Heart left ventricle (tissue), 16 donors: Measurements from ENCODE around the gene C2orf81. TPM values are rescaled to one million over a fixed set of nuclear protein-coding genes. Genes with fewer than 3 reads are reported as not detected.

Experiments used
- ATAC-seq, 4 donors: fragments of 200-7000 bp; cut with Tn5 transposase; one replicate each; pipeline ENCODE4 v1.9.1; 2020 to 2022; ENCODE audit warnings: moderate library complexity in 4 of 4, mild to moderate bottlenecking in 3 of 4, moderate number of reproducible peaks in 1 of 4
- DNase-seq, 5 donors: peaks; one replicate each; pipeline ENCODE4 v3.0.0-alpha.2; 2020
- H3K27ac ChIP-seq, 12 donors: fragments of 200-600 bp; sonication (generic) in 4 of 12; one replicate each; pipeline versions ENCODE4 v1.5.0 to v1.8.0; 2016 to 2022; ENCODE audit warnings: mild to moderate bottlenecking in 2 of 12
- H3K27me3 ChIP-seq, 9 donors: fragments of 200-600 bp; sonication (generic) in 2 of 9; one replicate each; pipeline versions ENCODE4 v1.5.1 to v1.8.0; 2016 to 2022; ENCODE audit warnings: mild to moderate bottlenecking in 3 of 9
- H3K36me3 ChIP-seq, 9 donors: fragments of 200-600 bp; sonication (generic) in 2 of 9; one replicate each; pipeline versions ENCODE4 v1.5.0 to v1.8.0; 2018 to 2022; ENCODE audit warnings: mild to moderate bottlenecking in 2 of 9
- H3K4me1 ChIP-seq, 12 donors: fragments of 200-600 bp; sonication (generic) in 4 of 12; one replicate each; pipeline versions ENCODE4 v1.5.0 to v1.8.0; 2016 to 2022; ENCODE audit warnings: mild to moderate bottlenecking in 3 of 12
- H3K4me3 ChIP-seq, 12 donors: fragments of 200-600 bp; sonication (generic) in 4 of 12; one replicate each; pipeline versions ENCODE4 v1.5.0 to v1.8.0; 2017 to 2022; ENCODE audit warnings: mild to moderate bottlenecking in 9 of 12, moderate library complexity in 4 of 12
- H3K9me3 ChIP-seq, 12 donors: fragments of 200-600 bp; sonication (generic) in 4 of 12; one replicate each; pipeline versions ENCODE4 v1.5.0 to v1.8.0; 2016 to 2022; ENCODE audit warnings: mild to moderate bottlenecking in 1 of 12
- CTCF ChIP-seq, 12 donors: fragments of 200-600 bp; sonication (generic) in 4 of 12; IDR thresholded peaks; one replicate each; pipeline versions ENCODE4 v1.5.0 to v1.8.0; 2018 to 2022; ENCODE audit warnings: antibody characterized with exemption in 12 of 12, mild to moderate bottlenecking in 5 of 12
- POLR2A ChIP-seq, 2 donors: fragments of 450-650 bp; IDR thresholded peaks; one replicate each; pipeline ENCODE4 v1.6.1; 2017; ENCODE audit warnings: antibody characterized with exemption in 2 of 2, mild to moderate bottlenecking in 2 of 2, moderate library complexity in 2 of 2
- WGBS, 4 donors: extraction: QIAGEN DNeasy Blood & Tissue Kit in 2 of 4; methylation state at CpG; one replicate each; pipeline versions ENCODE4 v1.1.5 to v1.1.7; 2013 to 2018; 5-methylcytosine and 5-hydroxymethylcytosine counted together
- intact Hi-C, 10 donors: fragments of 100-400 bp; cut with DNase I; formaldehyde crosslinking; loops; one replicate each; pipeline versions ENCODE4 v1.11.1 to v1.14.2; 2022
- polyA plus RNA-seq, 2 donors: library from polyadenylated mRNA; stranded (reverse); fragments of 200-250 nt; gene quantifications; one replicate each; pipeline ENCODE4 v1.2.3, GENCODE V29; 2013
- total RNA-seq, 9 donors: library from RNA; depleted of rRNA in 2 of 9; stranded (reverse); fragments of >200 nt in 2 of 9; fragmentation: NEBNext Ultra II Directional in 3 of 9; extraction: Animal tissue kit (Norgen Biotek cat#: 25700) in 3 of 9; gene quantifications; one replicate each; pipeline versions ENCODE4 v1.1.0 to v1.2.4, GENCODE V29; 2016 to 2023
- donor health status: ischemic (EF 13 %, LVEDD 7.1; RV severe dilation, severe dysfunction).
- donor health status: healthy with polysubstance abuse.
- donor health status: DM: no; HTN: yes; CAD: no.
- donor health status: DM: no; HTN: no; CAD: no.
- donor health status: ischemic (EF 25% LVEDD 6.9; RV normal size, moderate dysfunction).
- donor health status: ischemic (EF 25% LVEDD 5.7; RV mildly dilated, moderate dysfunction).
- donor health status: healthy.
- donor health status: DM: yes; HTN: yes; CAD: no.
- donor health status: ischemic (EF 35%, LVEDD 5.7; RV mildly dilated, moderate dysfunction).
- donor health status: nonischemic (EF 11% LVEDD 7.7; RV severe dilation, severe dysfunction).
- donor health status: DM: yes; HTN: yes; CAD: no.
- donor health status: PGD.
- donor health status: ischemic (EF 29% LVEDD 5.4; RV normal size, mild dysfunction).
- donor health status: nonischemic (EF 23%, LVEDD 6.1; RV moderate dilation, normal function).

C2orf81 gene
- total and polyA plus RNA-seq, 11 donors, result 0.48 to 2.3 (median 0.86) TPM

GRCh38 chr2:74414441-74414840, 7.0 kb downstream of the C2orf81 start:
- Histone ChIP-seq H3K27ac (peak overlapping the region in 10 of 12 donors; percentile 10 to 83 (median 61)), H3K36me3 (no peaks in the 10 kb centered on the region), H3K9me3 (no peaks in the 10 kb centered on the region), H3K4me3 (peak overlapping the region; percentile 42 to 77 (median 65)), H3K4me1 (peaks cover 0 to 43% (median 20%) of the 10 kb centered on the region in 12 donors), H3K27me3 (no peaks in the 10 kb centered on the region)
- peak in 3 of 4 donors; percentile 6 to 19 (median 13) for ATAC-seq
- TF ChIP-seq CTCF (IDR thresholded peaks at IDR 0.05) (no peak), POLR2A (IDR thresholded peaks at IDR 0.05) (no peak)
- DNase-seq, result no peak
- WGBS, 4 donors, result 42 to 49% (median 47%) methylated on average over 15 to 19 of the region's 19 CpGs
- intact Hi-C loops, result loop anchor here in 1 of 10 donors (1.0 to 2.0 kb wide), 2 partner anchors 24 to 585 kb away; no protein-coding TSS in a partner anchor

GRCh38 chr2:74413001-74413698, 8.3 kb downstream of the C2orf81 start:
- Histone ChIP-seq H3K27ac (no peak overlapping the region), H3K4me3 (no peak overlapping the region), H3K4me1 (peaks cover 0 to 31% (median 15%) of the 10 kb centered on the region in 12 donors), H3K27me3 (no peaks in the 10 kb centered on the region), H3K9me3 (no peaks in the 10 kb centered on the region), H3K36me3 (no peaks in the 10 kb centered on the region)
- no peak for TF ChIP-seq POLR2A (IDR thresholded peaks at IDR 0.05)
- no peak for TF ChIP-seq CTCF (IDR thresholded peaks at IDR 0.05)
- ATAC-seq (no peak), DNase-seq (no peak)
- intact Hi-C loops, result no loop called here
- 38 to 67% (median 64%) methylated on average over 7 to 8 of the region's 8 CpGs for WGBS, 4 donors

- 34 to 51% (median 46%) methylated on average over 5 of the region's 5 CpGs for WGBS, 4 donors
- TF ChIP-seq CTCF (IDR thresholded peaks at IDR 0.05) (no peak), POLR2A (IDR thresholded peaks at IDR 0.05) (no peak)
- intact Hi-C loops, result no loop called here
- ATAC-seq (peak in 3 of 4 donors; percentile 32 to 66 (median 57)), DNase-seq (no peak)
- Histone ChIP-seq H3K36me3 (no peaks in the 10 kb centered on the region), H3K4me1 (no peaks in the 10 kb centered on the region), H3K9me3 (no peaks in the 10 kb centered on the region), H3K4me3 (no peak overlapping the region), H3K27me3 (no peaks in the 10 kb centered on the region), H3K27ac (no peak overlapping the region)
Measured at GRCh38 chr2:74407682-74408081, 13.7 kb downstream of the C2orf81 start.

- ATAC-seq, result no peak
- no peaks in the 10 kb centered on the region for H3K27me3 ChIP-seq
- TF ChIP-seq POLR2A (IDR thresholded peaks at IDR 0.05), result no peak
- TF ChIP-seq CTCF (IDR thresholded peaks at IDR 0.05), result no peak
- intact Hi-C loops, result no loop called here
- H3K9me3 ChIP-seq, result no peaks in the 10 kb centered on the region
- H3K36me3 ChIP-seq, result no peaks in the 10 kb centered on the region
- no peak for DNase-seq
- H3K27ac ChIP-seq, result no peak overlapping the region
- H3K4me1 ChIP-seq, result no peaks in the 10 kb centered on the region
- H3K4me3 ChIP-seq, result no peak overlapping the region
Measured at GRCh38 chr2:74406035-74406434, 15.4 kb downstream of the C2orf81 start.
